ENCODE measurements around the gene PLXNB3.
A peak's percentile ranks its signal among the peaks of the same experiment; 100 is the strongest.
"Not testable (repeated sequence)": the region's sequence is repeated elsewhere in the genome, so short reads cannot be mapped to it uniquely, and the experiment has no call there.

PLXNB3 gene

DNA sequence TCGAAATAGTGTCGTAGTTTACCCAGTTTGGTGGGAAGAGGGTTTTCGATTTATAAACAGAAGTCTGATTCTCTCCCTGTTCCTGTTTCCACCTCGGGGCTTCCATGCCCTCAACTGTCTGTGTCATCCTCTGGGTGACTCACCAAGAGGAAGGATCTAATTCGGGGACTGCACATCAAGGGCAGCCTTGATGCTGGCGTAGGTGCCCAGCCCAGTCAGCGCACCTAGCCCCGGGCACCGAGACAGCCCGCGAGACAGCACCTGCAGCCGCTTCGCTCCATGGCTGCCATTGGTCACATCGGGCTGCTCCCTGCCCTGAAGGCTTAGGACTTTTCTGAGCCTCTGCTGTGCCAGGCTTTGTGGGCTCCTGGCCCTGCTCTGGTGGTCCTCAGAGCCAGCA is 31.6 kb upstream of the PLXNB3 start:
- no peak for DNase-seq (ENCODE audit: low read depth, low spot score)

DNA sequence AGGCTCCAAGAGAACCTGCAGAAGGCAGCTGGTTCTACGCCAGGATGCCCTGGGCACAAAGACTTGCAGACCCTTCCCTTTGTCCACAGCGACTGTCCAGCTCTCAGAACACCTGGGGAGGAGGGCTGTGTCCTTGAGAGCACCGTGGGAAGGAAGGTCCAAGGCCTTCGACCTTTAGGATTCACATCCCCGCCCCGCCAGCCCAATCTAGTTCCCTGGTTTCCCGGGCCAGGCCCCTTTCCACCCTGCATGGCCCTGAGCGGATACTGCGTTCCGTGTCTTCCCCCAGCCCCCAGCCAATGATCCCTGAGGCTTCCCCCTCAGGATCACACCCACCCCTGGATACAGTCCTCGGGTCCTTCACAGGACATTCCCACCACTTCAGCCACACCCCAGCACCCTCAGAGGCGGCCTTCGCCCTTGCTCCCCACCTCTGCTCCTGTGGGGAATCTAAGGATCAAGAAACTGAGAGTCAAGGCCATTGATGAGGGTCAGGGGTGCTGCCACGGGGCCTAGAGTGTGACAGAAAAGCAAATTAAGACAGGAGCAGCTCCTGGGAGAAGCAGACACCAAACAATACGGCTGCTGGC is 30.3 kb upstream of the PLXNB3 start:
- DNase-seq (ENCODE audit: low read depth, low spot score): no peak

DNA sequence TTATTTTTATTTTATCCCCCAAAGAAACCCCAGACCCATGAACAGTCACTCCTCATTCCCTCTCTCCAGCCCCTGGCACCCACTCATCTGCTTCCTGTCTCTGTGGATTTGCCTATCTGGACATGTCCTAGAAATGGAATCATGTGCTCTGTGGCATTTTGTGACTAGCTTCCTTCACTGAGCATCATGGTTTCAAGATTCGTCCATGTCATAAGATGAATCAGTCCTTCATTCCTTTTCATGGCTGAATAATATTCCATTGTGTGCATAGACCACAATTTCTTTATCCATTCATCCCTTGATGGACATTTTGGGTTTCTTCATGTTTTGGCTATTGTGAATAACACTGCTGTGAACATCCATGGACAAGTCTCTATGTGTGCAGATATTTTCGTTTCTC is 29.2 kb upstream of the PLXNB3 start:
- no peak for DNase-seq (ENCODE audit: low read depth, low spot score)

- peak; percentile 57 for DNase-seq (ENCODE audit: low read depth, low spot score)
These were observed 28.8 kb upstream of the PLXNB3 start for GRCh38 chrX:153735274-153735673.

GRCh38 chrX:153736071-153736820 is 27.8 kb upstream of the PLXNB3 start:
- peak; percentile 42 for DNase-seq (ENCODE audit: low read depth, low spot score)

DNA sequence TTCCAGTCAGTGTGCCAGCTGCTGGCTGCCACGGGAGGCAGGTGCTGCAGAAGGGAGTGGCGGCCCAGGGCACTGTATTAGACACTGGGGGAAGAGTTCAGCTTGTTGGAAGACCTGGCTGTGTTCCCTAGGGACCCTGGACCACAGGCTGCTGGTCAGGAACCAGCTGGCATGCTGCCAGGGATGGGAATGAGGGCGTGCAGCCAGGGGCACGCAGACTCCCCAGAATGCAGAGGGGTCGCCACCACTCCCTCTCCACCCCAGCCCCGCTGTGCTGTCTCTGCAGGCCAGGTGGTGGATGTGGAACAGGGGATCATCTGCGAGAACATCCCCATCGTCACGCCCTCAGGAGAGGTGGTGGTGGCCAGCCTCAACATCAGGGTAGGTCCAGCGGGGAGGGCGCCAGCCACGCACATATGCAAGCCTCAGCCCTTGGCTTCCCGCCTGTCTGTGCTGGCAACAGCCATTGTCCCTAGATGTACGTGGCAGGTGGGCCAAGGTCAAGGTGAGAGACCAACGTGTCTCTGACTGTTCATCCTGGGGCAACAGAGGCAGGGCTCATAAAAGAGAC is 27.1 kb upstream of the PLXNB3 start:
- DNase-seq (ENCODE audit: low read depth, low spot score): no peak

DNA sequence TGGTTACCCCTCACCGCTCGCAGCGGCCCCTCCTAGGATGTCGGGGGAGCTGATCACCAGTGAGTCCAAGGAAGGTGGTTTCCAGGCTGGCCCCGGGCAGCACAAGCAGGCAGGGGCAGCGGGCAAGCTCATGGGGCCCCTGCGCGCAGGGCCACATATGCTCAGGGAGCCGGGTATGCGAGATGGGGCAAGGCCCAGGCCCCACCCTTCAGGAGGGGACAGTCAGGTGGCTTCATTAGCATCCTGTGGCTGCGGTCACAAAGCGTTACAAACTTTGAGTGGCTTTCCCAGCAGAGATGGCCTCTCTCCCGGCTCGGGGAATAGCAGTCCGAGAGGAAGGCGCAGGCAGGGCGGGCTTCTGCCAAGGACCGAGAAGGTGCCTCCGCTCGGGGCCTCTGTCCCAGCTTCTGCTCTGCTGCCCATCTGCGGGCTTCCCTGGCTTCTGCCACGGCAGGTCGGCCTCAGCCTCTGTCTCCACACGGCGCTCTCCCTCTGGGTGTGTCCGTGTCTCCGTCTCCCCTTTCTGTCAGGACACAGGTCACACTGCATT is 25.9 kb upstream of the PLXNB3 start:
- DNase-seq (ENCODE audit: low read depth, low spot score): no peak

GRCh38 chrX:153739754-153740486 is 24.1 kb upstream of the PLXNB3 start:
- DNase-seq (ENCODE audit: low read depth, low spot score): peak; percentile 62

GRCh38 chrX:153740631-153741222 is 23.3 kb upstream of the PLXNB3 start:
- no peak for DNase-seq (ENCODE audit: low read depth, low spot score)

- DNase-seq (ENCODE audit: low read depth, low spot score): no peak
These were observed 22.6 kb upstream of the PLXNB3 start for GRCh38 chrX:153741446-153741845.

GRCh38 chrX:153742111-153742510 is 21.9 kb upstream of the PLXNB3 start:
- not testable (repeated sequence) for DNase-seq (ENCODE audit: low read depth, low spot score)

DNA sequence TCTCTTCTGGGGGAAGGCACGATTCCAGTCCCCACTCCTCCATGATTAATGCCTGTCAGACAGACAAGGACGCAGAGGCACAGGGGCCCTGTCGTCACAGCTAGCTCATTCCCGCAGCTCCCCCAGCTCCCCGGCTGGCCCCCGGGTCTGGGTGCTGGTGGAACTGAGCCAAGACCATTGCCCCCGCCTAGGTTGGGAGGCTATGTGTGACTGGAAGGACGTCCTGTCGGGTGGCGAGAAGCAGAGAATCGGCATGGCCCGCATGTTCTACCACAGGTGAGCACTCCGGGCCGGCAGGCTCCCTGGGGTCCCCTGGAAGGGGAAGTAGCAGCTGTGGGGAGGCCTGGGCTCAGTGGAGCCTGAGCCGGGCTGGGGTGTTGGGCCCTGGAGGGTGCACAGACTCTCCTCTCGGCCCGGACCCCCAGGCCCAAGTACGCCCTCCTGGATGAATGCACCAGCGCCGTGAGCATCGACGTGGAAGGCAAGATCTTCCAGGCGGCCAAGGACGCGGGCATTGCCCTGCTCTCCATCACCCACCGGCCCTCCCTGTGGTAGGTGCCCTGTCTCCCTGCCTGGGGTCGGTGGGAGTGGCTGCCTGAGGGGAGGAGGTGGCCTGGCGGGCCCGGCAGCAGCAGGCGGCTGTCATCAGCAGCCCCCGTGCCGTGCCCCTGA is 21.1 kb upstream of the PLXNB3 start:
- DNase-seq (ENCODE audit: low read depth, low spot score): not testable (repeated sequence)

DNA sequence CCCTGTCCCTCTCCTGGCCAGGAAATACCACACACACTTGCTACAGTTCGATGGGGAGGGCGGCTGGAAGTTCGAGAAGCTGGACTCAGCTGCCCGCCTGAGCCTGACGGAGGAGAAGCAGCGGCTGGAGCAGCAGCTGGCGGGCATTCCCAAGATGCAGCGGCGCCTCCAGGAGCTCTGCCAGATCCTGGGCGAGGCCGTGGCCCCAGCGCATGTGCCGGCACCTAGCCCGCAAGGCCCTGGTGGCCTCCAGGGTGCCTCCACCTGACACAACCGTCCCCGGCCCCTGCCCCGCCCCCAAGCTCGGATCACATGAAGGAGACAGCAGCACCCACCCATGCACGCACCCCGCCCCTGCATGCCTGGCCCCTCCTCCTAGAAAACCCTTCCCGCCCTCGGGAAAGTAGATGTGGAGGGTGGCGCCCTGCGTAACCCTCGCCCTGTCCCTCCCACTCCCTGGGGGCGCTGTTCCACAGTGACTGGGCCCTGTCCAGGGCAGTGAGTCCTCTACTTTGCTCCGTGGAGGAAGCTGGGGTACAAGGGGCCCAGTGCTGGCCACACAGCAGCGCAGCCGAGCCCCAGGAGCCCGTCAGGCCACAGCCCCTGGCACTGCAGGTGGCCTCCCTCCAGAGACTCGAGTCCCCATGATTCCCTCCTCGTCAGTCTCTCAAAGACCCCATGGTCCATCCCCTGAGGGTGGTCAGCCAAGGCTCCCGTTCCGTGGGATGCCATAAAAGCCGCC is 20.4 kb upstream of the PLXNB3 start:
- peak; percentile 74 for DNase-seq (ENCODE audit: low read depth, low spot score)

GRCh38 chrX:153744210-153745066 is 19.6 kb upstream of the PLXNB3 start:
- peak; percentile 82 for DNase-seq (ENCODE audit: low read depth, low spot score)

- not testable (repeated sequence) for DNase-seq (ENCODE audit: low read depth, low spot score)
These were observed 19.0 kb upstream of the PLXNB3 start for GRCh38 chrX:153745067-153745433.

DNA sequence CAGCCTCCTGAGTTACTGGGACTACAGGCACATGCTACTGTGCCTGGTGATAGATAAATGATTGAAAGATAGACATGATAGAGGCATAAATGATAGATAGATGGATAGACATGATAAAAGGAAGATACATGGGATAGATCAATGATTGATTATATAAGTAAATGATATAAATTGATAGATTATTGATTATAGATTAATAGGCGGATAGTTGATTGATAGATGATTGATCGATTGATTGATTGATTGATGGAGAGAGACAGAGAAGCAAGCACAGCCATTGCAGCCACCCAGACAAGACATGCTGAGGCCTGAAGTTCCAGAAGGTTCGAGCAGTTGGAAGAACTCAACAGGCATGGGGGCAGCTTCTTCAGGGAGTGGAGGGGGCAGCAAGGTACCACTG is 17.7 kb upstream of the PLXNB3 start:
- no peak for DNase-seq (ENCODE audit: low read depth, low spot score)

- not testable (repeated sequence) for DNase-seq (ENCODE audit: low read depth, low spot score)
These were observed 17.1 kb upstream of the PLXNB3 start for GRCh38 chrX:153746991-153747390.

GRCh38 chrX:153749017-153749416 is 15.0 kb upstream of the PLXNB3 start:
- not testable (repeated sequence) for DNase-seq (ENCODE audit: low read depth, low spot score)

- DNase-seq (ENCODE audit: low read depth, low spot score): no peak
These were observed 13.8 kb upstream of the PLXNB3 start for GRCh38 chrX:153750127-153750774.

Measured in ELF-1 (cell line).